Neutrophil (primary cell): ENCODE data around the gene TMOD3.
A peak's percentile ranks its signal among the peaks of the same experiment; 100 is the strongest.

Experiments used
- H3K27ac ChIP-seq: fragments of 200-600 bp; sonication (generic); 2 replicates; pipeline ENCODE4 v1.5.1; 2016; ENCODE audit warnings: mild to moderate bottlenecking, moderate library complexity
- H3K27me3 ChIP-seq: fragments of 200-600 bp; sonication (generic); 2 replicates; pipeline ENCODE4 v1.6.0; 2016; ENCODE audit warnings: mild to moderate bottlenecking
- H3K36me3 ChIP-seq: fragments of 200-600 bp; sonication (generic); 2 replicates; pipeline ENCODE4 v1.5.1; 2017
- H3K4me1 ChIP-seq, 2 experiments: fragments of 200-600 bp in 1 of 2; sonication (generic) in 1 of 2; 1 replicate in 1 of 2; 2 replicates in 1 of 2; pipeline versions ENCODE4 v1.5.1 to v1.6.1; 2013 to 2016; ENCODE audit warnings: low read depth in 1 of 2, low read length in 1 of 2, mild to moderate bottlenecking in 1 of 2, moderate library complexity in 1 of 2; ENCODE audit not compliant: control insufficient read depth in 1 of 2, insufficient read depth in 1 of 2
- H3K4me3 ChIP-seq, 2 experiments: fragments of 200-600 bp in 1 of 2; sonication (generic) in 1 of 2; 1 replicate in 1 of 2; 2 replicates in 1 of 2; pipeline ENCODE4 v1.5.1; 2013 to 2016; ENCODE audit warnings: low read depth in 1 of 2, low read length in 1 of 2, mild to moderate bottlenecking in 1 of 2, moderate library complexity in 1 of 2
- H3K9me3 ChIP-seq: fragments of 200-600 bp; sonication (generic); 2 replicates; pipeline ENCODE4 v1.5.1; 2016
- TF ChIP-seq, protein P1 (sequence below): fragments of 200-600 bp; sonication (generic); IDR thresholded peaks from 2 replicates; pipeline ENCODE4 v1.5.1; 2016; ENCODE audit warnings: antibody characterized with exemption

Gene TMOD3

DNA sequence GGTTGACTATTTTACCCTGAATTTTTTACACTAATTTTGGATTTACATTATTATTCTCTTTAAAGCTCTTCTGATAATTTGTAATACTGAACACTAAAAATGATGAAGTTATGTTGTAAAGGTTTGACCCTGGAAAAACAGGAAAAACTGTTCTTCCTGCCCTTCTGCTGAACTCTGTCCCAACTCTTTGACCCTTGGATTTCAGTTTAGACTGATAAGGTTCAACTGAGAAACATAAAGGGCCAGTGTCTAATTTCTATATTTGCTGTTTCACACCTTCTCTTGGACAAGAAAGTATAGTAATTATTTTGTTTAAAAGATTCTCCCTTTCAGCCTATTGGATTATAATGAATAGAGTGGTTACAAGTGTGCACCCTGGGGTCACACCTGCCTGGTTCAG, 12.8 kb upstream of the TMOD3 start:
- H3K36me3 ChIP-seq: peaks cover 3% of the 10 kb centered on the region
- TF ChIP-seq, protein P1, sequence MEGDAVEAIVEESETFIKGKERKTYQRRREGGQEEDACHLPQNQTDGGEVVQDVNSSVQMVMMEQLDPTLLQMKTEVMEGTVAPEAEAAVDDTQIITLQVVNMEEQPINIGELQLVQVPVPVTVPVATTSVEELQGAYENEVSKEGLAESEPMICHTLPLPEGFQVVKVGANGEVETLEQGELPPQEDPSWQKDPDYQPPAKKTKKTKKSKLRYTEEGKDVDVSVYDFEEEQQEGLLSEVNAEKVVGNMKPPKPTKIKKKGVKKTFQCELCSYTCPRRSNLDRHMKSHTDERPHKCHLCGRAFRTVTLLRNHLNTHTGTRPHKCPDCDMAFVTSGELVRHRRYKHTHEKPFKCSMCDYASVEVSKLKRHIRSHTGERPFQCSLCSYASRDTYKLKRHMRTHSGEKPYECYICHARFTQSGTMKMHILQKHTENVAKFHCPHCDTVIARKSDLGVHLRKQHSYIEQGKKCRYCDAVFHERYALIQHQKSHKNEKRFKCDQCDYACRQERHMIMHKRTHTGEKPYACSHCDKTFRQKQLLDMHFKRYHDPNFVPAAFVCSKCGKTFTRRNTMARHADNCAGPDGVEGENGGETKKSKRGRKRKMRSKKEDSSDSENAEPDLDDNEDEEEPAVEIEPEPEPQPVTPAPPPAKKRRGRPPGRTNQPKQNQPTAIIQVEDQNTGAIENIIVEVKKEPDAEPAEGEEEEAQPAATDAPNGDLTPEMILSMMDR: no peak

DNA sequence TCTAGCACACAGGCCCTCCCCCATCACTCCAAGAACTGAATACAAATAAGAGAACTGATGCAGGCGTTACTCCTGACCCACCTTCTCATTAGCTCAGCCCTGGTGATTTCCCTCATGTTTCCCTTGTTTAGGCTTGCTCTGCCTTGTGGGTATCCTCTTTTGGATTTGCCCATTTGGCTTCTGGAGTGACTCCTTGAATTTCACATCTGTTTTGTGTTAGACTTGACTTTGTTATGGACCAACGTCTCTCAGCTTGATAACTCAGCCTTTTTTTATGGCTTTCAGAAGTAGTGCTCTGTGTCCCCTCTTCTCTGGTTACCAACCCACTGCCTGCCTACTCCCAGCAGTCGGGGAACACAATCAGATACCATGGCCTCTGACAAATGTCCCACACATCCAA, 11.3 kb upstream of the TMOD3 start:
- TF ChIP-seq, protein P1: no peak
- Histone ChIP-seq H3K36me3 (peaks cover 3% of the 10 kb centered on the region), H3K9me3 (no peaks in the 10 kb centered on the region), H3K4me3 (no peak overlapping the region), H3K27me3 (no peaks in the 10 kb centered on the region), H3K4me1 (no peaks in the 10 kb centered on the region), H3K27ac (no peak overlapping the region)

More for the DNA sequence above, 12.8 kb upstream of the TMOD3 start:
- H3K4me1 ChIP-seq: no peaks in the 10 kb centered on the region
- H3K27me3 ChIP-seq: no peaks in the 10 kb centered on the region
- H3K4me3 ChIP-seq: no peak overlapping the region
- H3K27ac ChIP-seq: no peak overlapping the region
- no peaks in the 10 kb centered on the region for H3K9me3 ChIP-seq

DNA sequence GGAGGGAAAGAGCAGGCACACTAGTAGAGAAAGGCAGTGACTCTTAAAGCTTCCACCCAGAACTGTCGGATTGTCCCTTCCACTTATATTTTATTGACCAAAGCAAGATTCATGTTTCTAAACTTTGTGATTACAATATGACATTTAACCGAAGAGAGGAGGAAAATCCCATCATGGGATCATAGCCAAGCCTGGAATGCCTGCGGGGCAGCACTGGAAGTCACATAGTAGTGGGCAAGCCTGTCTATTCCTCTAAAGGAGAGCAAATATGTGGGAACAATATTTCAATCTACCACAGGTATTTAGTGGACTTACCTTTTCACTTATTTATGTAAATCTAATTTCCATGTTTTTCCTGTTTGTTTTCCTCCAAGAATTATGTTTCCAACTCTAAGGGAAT, 3.8 kb upstream of the TMOD3 start:
- TF ChIP-seq, protein P1: no peak

DNA sequence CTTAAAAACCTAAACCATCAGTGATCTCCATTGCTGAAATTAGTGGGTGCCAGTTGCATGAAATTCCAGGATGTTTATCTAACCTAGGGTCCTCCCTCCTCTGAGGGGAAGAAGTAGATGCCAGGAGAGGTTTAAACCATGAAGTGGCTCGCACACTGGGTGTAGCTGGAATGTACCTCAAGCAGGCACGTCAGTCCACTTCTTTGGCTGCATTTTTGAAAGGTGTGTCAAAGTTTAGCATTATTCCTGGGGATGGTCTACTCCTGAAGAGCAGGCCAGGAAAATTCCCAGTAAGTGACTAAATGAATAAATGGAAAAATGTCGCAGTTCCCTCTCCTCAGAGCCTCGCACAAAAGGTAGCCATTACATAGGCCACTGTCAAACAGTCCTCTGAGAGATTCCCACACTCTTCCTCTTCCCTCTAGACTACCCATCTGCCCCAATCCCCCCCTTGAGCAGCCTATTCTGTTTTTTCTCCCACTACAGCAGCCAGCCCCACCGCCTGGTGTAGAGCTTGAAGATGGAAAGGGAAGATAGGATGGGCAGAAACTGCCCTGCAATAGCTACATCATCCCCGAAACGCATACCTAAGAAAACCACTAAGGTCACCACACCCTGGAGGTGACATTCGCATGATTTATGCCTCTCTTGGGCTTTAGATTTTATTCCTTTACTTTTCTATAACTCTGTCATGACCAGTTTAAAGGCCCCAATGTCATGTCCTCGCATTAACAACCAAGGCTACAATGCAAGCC, 655 bp upstream of the TMOD3 start:
- TF ChIP-seq, protein P1: no peak
- no peaks in the 10 kb centered on the region for H3K36me3 ChIP-seq
- H3K27me3 ChIP-seq: peaks cover 9% of the 10 kb centered on the region
- peak overlapping the region in 1 of 2 experiments; percentile 69 for H3K4me3 ChIP-seq
- H3K4me1 ChIP-seq: peaks cover 29 to 35% of the 10 kb centered on the region in 2 experiments
- H3K9me3 ChIP-seq: no peaks in the 10 kb centered on the region
- no peak overlapping the region for H3K27ac ChIP-seq

More for the DNA sequence above, 3.8 kb upstream of the TMOD3 start:
- no peaks in the 10 kb centered on the region for H3K36me3 ChIP-seq
- H3K9me3 ChIP-seq: no peaks in the 10 kb centered on the region
- H3K27me3 ChIP-seq: peaks cover 9% of the 10 kb centered on the region
- H3K4me1 ChIP-seq: peaks cover 3 to 9% of the 10 kb centered on the region in 2 experiments
- no peak overlapping the region for H3K27ac ChIP-seq
- no peak overlapping the region for H3K4me3 ChIP-seq

DNA sequence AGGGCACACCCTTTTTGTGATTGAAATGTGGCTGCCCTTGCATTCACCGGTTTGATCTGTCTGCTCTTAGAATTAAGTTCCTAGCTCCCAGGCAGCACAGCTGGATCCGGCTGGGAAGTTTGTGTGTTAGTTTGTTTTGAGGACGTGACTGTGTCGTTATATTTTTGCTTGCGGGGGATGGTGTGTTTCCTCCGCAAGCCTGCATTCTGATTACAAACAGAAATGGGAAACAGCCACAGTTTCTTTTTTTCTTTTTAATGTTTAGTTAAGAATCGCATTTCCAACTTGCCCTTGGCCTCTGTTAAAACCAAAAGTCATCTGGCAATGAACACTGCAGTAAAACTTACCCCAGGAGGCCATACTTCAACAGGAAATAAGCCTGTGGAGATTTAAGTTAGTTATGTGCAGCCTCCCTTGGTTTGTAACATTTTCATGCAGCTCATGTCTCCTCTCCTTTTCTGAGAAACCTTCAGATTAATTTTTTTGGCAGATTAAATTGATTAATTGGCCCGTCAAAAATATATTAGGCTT, 888 bp downstream of the TMOD3 start:
- Histone ChIP-seq H3K36me3 (no peaks in the 10 kb centered on the region), H3K4me3 (peak overlapping the region; percentile 69 to 83), H3K27me3 (peaks cover 9% of the 10 kb centered on the region), H3K27ac (peak overlapping the region; percentile 83), H3K9me3 (no peaks in the 10 kb centered on the region), H3K4me1 (peaks cover 34 to 39% of the 10 kb centered on the region in 2 experiments)
- TF ChIP-seq, protein P1: no peak
